HepG2 (cell line): Measurements from ENCODE around the gene ZC3H4. TPM values are rescaled to one million over a fixed set of nuclear protein-coding genes. Genes with fewer than 3 reads are reported as not detected.

Source experiments
- DNMT3B ChIP-seq: conservative IDR thresholded peaks from 2 replicates; pipeline ENCODE4 v1.6.1; 2016; ENCODE audit warnings: missing biosample characterization, control low read depth
- FLYWCH1 ChIP-seq: sonication (generic); formaldehyde crosslinking; IDR thresholded peaks from 2 replicates; pipeline ENCODE4 v1.8.1; 2023; ENCODE audit warnings: mild to moderate bottlenecking, missing genetic modification reagents
- FOXA1 ChIP-seq, 2 experiments: fragments of 450-650 bp in 1 of 2; sonication (generic) in 1 of 2; formaldehyde crosslinking in 1 of 2; IDR thresholded peaks; 2 replicates each; pipeline versions ENCODE4 v1.4.0 to v1.6.1; 2016 to 2020; ENCODE audit warnings: missing genetic modification reagents in 1 of 2
- HOXA9 ChIP-seq: sonication (generic); formaldehyde crosslinking; IDR thresholded peaks from 2 replicates; pipeline ENCODE4 v1.8.1; 2022; ENCODE audit warnings: missing genetic modification reagents, mild to moderate bottlenecking, moderate library complexity, borderline replicate concordance
- KAT2B ChIP-seq: fragments of 150-350 bp; IDR thresholded peaks from 2 replicates; pipeline ENCODE4 v1.6.1; 2014; ENCODE audit warnings: low read depth, low read length, borderline replicate concordance
- KDM5B ChIP-seq: sonication (generic); formaldehyde crosslinking; IDR thresholded peaks from 2 replicates; pipeline ENCODE4 v1.4.0; 2020; ENCODE audit warnings: missing genetic modification reagents, mild to moderate bottlenecking, borderline replicate concordance
- MAZ ChIP-seq, 2 experiments: sonication (generic) in 1 of 2; formaldehyde crosslinking in 1 of 2; IDR thresholded peaks; 2 replicates each; pipeline versions ENCODE4 v1.5.0 to v1.6.1; 2012 to 2020; ENCODE audit warnings: low read depth in 2 of 2, mild to moderate bottlenecking in 2 of 2, borderline replicate concordance in 1 of 2, improper control_type of control experiment in 1 of 2, low read length in 1 of 2, missing genetic modification reagents in 1 of 2, moderate library complexity in 1 of 2
- MXD4 ChIP-seq: IDR thresholded peaks from 2 replicates; pipeline ENCODE4 v1.6.1; 2016; ENCODE audit warnings: mild to moderate bottlenecking, missing biosample characterization, missing genetic modification reagents
- NAIF1 ChIP-seq: sonication (generic); formaldehyde crosslinking; IDR thresholded peaks from 2 replicates; pipeline ENCODE4 v1.5.0; 2020; ENCODE audit warnings: mild to moderate bottlenecking, missing genetic modification reagents, borderline replicate concordance
- NCOA5 ChIP-seq: sonication (generic); formaldehyde crosslinking; IDR thresholded peaks from 2 replicates; pipeline ENCODE4 v1.4.0; 2020; ENCODE audit warnings: missing genetic modification reagents
- REL ChIP-seq: sonication (generic); formaldehyde crosslinking; conservative IDR thresholded peaks from 2 replicates; pipeline ENCODE4 v1.8.0; 2022; ENCODE audit warnings: mild to moderate bottlenecking, missing genetic modification reagents, moderate library complexity
- SOX6 ChIP-seq, 2 experiments: fragments of 450-650 bp in 1 of 2; sonication (generic) in 1 of 2; formaldehyde crosslinking in 1 of 2; IDR thresholded peaks; 2 replicates each; pipeline versions ENCODE4 v1.4.0 to v1.6.1; 2017 to 2020; ENCODE audit warnings: antibody characterized with exemption in 1 of 2, mild to moderate bottlenecking in 1 of 2, missing genetic modification reagents in 1 of 2
- TAF1 ChIP-seq: sonication (generic); formaldehyde crosslinking; IDR thresholded peaks from 2 replicates; pipeline ENCODE4 v1.4.0; 2020; ENCODE audit warnings: missing genetic modification reagents
- ZBTB49 ChIP-seq: sonication (generic); formaldehyde crosslinking; IDR thresholded peaks from 2 replicates; pipeline ENCODE4 v1.4.0; 2020; ENCODE audit warnings: missing genetic modification reagents, borderline replicate concordance
- ZNF12 ChIP-seq: sonication (generic); formaldehyde crosslinking; IDR thresholded peaks from 2 replicates; pipeline ENCODE4 v1.5.0; 2020; ENCODE audit warnings: missing genetic modification reagents
- ZNF546 ChIP-seq: sonication (generic); formaldehyde crosslinking; conservative IDR thresholded peaks from 2 replicates; pipeline ENCODE4 v1.8.1; 2023; ENCODE audit warnings: mild to moderate bottlenecking, missing genetic modification reagents
- ZNF629 ChIP-seq: sonication (generic); formaldehyde crosslinking; conservative IDR thresholded peaks from 2 replicates; pipeline ENCODE4 v1.5.0; 2020; ENCODE audit warnings: missing genetic modification reagents
- polyA plus RNA-seq, 8 experiments: library from polyadenylated mRNA; depleted of rRNA in 3 of 8; stranded (reverse) in 7 of 8; unstranded in 1 of 8; fragments of >200 nt; fragmentation: Illumina TruSeq in 4 of 8; extraction: Trizol in 4 of 8; gene quantifications; 2 replicates each; pipeline versions ENCODE4 v1.2.1 to v1.2.3, GENCODE V29; 2011 to 2016; ENCODE audit warnings: low read depth in 4 of 8, missing spikeins in 1 of 8, mixed read lengths in 1 of 8; ENCODE audit not compliant: insufficient read depth in 1 of 8
- total RNA-seq, 5 experiments: library from RNA; depleted of rRNA; stranded (reverse); fragments of >200 nt; fragmentation: Illumina TruSeq; extraction: Trizol; gene quantifications; 2 replicates each; pipeline ENCODE4 v1.2.3, GENCODE V29; 2016; ENCODE audit warnings: low read depth in 1 of 5
- TF ChIP-seq, protein P1 (sequence below): sonication (generic); formaldehyde crosslinking; conservative IDR thresholded peaks from 2 replicates; pipeline ENCODE4 v1.8.0; 2022; ENCODE audit warnings: missing genetic modification reagents
- TF ChIP-seq, protein P2 (sequence below): sonication (generic); formaldehyde crosslinking; IDR thresholded peaks from 2 replicates; pipeline ENCODE4 v1.4.0; 2020; ENCODE audit warnings: missing genetic modification reagents, borderline replicate concordance

ZC3H4 gene
- total and polyA plus RNA-seq, 2 of the 13 experiments (the other 11 are each of a cell fraction or from before 2014, with no cell fraction given), result 1.8 to 10.7 TPM

DNA sequence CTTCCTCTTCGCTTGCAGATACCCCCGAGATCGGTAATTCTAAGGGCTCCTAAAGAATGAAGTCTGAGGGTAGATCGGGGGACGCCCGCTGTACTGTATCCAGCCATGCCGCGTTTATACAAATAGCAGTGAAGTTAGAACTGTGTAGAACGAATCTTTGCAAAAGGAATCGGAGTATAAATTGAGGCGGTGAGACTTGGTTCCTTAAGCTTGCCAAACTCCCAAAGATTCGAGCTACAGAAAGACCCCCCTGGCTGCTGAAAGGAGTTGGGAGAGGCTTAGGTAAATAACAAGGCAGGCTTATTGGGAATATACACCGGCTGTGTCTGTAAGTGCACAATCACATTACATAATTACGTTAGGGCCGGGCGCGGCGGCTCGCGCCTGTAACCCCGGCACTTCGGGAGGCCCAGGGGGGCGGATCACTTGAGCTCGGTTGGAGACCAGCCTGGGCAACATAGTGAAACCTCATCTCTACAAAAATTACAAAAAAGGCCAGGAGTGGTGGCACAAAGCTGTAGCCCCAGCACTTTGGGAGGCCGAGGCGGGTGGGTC, 77.4 kb downstream of the ZC3H4 start (continued):
- TF ChIP-seq ZBTB49 (no peak), DNMT3B (CRISPR knock-in tag) (0 out of 2 replicates have a peak, but pooled peaks have one; percentile 31), NCOA5 (CRISPR knock-in tag) (no peak), MAZ (IDR thresholded peaks at IDR 0.05; ENCODE audit: borderline replicate concordance, low read depth, low read length) (no peak), MAZ (CRISPR knock-in tag; IDR thresholded peaks at IDR 0.05; ENCODE audit: low read depth) (no peak), KAT2B (no peak), KDM5B (CRISPR knock-in tag) (no peak), ZNF546 (CRISPR knock-in tag) (0 out of 2 replicates have a peak, but pooled peaks have one; percentile 67), SOX6 (IDR thresholded peaks at IDR 0.05) (no peak), SOX6 (CRISPR knock-in tag; IDR thresholded peaks at IDR 0.05) (peak; percentile 28; the same call in 1 of the 2 replicates), ZNF629 (CRISPR knock-in tag) (no peak), TAF1 (CRISPR knock-in tag) (0 out of 2 replicates have a peak, but pooled peaks have one; percentile 1), MXD4 (CRISPR knock-in tag) (no peak), FOXA1 (IDR thresholded peaks at IDR 0.05) (no peak), FOXA1 (CRISPR knock-in tag; IDR thresholded peaks at IDR 0.05) (peak; percentile 48; the same call in 1 of the 2 replicates), ZNF12 (no peak), HOXA9 (CRISPR knock-in tag) (no peak), REL (CRISPR knock-in tag) (no peak), NAIF1 (CRISPR knock-in tag) (no peak), FLYWCH1 (CRISPR knock-in tag) (no peak)
- TF ChIP-seq, protein P1, sequence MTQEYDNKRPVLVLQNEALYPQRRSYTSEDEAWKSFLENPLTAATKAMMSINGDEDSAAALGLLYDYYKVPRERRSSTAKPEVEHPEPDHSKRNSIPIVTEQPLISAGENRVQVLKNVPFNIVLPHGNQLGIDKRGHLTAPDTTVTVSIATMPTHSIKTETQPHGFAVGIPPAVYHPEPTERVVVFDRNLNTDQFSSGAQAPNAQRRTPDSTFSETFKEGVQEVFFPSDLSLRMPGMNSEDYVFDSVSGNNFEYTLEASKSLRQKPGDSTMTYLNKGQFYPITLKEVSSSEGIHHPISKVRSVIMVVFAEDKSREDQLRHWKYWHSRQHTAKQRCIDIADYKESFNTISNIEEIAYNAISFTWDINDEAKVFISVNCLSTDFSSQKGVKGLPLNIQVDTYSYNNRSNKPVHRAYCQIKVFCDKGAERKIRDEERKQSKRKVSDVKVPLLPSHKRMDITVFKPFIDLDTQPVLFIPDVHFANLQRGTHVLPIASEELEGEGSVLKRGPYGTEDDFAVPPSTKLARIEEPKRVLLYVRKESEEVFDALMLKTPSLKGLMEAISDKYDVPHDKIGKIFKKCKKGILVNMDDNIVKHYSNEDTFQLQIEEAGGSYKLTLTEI (CRISPR knock-in tag), result no peak
- TF ChIP-seq, protein P2, sequence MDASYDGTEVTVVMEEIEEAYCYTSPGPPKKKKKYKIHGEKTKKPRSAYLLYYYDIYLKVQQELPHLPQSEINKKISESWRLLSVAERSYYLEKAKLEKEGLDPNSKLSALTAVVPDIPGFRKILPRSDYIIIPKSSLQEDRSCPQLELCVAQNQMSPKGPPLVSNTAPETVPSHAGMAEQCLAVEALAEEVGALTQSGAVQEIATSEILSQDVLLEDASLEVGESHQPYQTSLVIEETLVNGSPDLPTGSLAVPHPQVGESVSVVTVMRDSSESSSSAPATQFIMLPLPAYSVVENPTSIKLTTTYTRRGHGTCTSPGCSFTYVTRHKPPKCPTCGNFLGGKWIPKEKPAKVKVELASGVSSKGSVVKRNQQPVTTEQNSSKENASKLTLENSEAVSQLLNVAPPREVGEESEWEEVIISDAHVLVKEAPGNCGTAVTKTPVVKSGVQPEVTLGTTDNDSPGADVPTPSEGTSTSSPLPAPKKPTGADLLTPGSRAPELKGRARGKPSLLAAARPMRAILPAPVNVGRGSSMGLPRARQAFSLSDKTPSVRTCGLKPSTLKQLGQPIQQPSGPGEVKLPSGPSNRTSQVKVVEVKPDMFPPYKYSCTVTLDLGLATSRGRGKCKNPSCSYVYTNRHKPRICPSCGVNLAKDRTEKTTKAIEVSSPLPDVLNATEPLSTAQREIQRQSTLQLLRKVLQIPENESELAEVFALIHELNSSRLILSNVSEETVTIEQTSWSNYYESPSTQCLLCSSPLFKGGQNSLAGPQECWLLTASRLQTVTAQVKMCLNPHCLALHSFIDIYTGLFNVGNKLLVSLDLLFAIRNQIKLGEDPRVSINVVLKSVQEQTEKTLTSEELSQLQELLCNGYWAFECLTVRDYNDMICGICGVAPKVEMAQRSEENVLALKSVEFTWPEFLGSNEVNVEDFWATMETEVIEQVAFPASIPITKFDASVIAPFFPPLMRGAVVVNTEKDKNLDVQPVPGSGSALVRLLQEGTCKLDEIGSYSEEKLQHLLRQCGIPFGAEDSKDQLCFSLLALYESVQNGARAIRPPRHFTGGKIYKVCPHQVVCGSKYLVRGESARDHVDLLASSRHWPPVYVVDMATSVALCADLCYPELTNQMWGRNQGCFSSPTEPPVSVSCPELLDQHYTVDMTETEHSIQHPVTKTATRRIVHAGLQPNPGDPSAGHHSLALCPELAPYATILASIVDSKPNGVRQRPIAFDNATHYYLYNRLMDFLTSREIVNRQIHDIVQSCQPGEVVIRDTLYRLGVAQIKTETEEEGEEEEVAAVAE (CRISPR knock-in tag), result 0 out of 2 replicates have a peak, but pooled peaks have one; percentile 7
